ENCODE measurements around the gene CYFIP2.

DNA sequence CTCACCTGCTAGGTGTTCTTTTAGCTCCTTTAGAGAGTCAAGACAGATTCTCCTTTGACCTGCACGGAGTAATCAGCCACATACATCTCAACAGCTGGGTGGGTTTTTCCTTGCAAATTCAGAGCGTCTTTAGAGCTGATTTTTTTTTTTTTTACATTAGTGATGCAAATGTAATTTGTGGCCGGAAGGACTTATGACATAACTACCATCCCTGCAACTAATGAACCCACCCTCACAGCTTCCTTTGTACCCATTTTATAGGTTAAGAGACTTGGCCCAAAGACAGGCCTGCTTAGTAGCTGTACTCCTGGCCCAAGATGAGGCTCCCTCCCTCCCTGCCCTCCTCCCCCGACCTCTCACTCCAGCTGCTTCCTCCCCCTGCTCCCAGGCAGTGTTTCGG is 124.2 kb downstream of the CYFIP2 start:
- no peak for TF ChIP-seq POLR2AphosphoS5 (IDR thresholded peaks at IDR 0.05)
- no peak for TF ChIP-seq CTCF (IDR thresholded peaks at IDR 0.05; ENCODE audit: poor library complexity, severe bottlenecking)
- no peak for TF ChIP-seq EZH2 (IDR thresholded peaks at IDR 0.05; ENCODE audit: borderline replicate concordance, insufficient read depth, low read length, poor library complexity, severe bottlenecking)
- no peak for TF ChIP-seq TAF1 (IDR thresholded peaks at IDR 0.05; ENCODE audit: low read depth)
- TF ChIP-seq REST (IDR thresholded peaks at IDR 0.05; ENCODE audit: borderline replicate concordance): no peak
- no peak for TF ChIP-seq SMC3 (conservative IDR thresholded peaks at IDR 0.05; ENCODE audit: poor library complexity)
- no peak for TF ChIP-seq EP300 (conservative IDR thresholded peaks at IDR 0.05; ENCODE audit: poor library complexity, severe bottlenecking)
- no peak for TF ChIP-seq RAD21 (conservative IDR thresholded peaks at IDR 0.05)
- TF ChIP-seq MXI1 (conservative IDR thresholded peaks at IDR 0.05; ENCODE audit: poor library complexity, severe bottlenecking): no peak
